ENCODE results near the gene ETHE1. TPM values are rescaled to one million over a fixed set of nuclear protein-coding genes. Genes with fewer than 3 reads are reported as not detected.

Gene ETHE1
- total and polyA plus RNA-seq, 2 of the 8 experiments (the other 6 are each of a cell fraction or from before 2014, with no cell fraction given) = 19.9 to 96.0 TPM

- Histone ChIP-seq H3K4me2 (ENCODE audit: insufficient read depth in 1 of 2, low read depth in 2 of 2, low read length in 2 of 2) (no peak overlapping the region), H3K79me1 (ENCODE audit: low read depth, low read length) (no peaks in the 10 kb centered on the region), H3K79me2 (ENCODE audit: control insufficient read depth in 1 of 2, insufficient read depth in 2 of 2, low read length in 2 of 2) (no peaks in the 10 kb centered on the region), H3K18ac (ENCODE audit: extremely low read depth, low read length) (no peak overlapping the region), H3K4me1 (replicated peaks in 1 of 4; ENCODE audit: control insufficient read depth in 3 of 4, insufficient read depth in 4 of 4, low read length in 3 of 4) (peaks cover 0 to 8% (median 2%) of the 10 kb centered on the region in 4 experiments; a peak in 4 of 7 replicates), H3K23ac (ENCODE audit: insufficient read length) (no peak overlapping the region), H2AFZ (ENCODE audit: low read length) (no peak overlapping the region), H3K4me3 (ENCODE audit: extremely low read depth in 1 of 4, insufficient read depth in 2 of 4, low read depth in 3 of 4, low read length in 4 of 4) (no peak overlapping the region), H4K5ac (ENCODE audit: insufficient read length, low read depth, low read length) (no peak overlapping the region), H3K56ac (replicated peaks; ENCODE audit: insufficient read length, low read depth, low read length) (no peak overlapping the region), H4K20me1 (replicated peaks in 1 of 2; ENCODE audit: control insufficient read depth in 1 of 2, insufficient read depth in 2 of 2, low read length in 2 of 2) (no peaks in the 10 kb centered on the region), H4K91ac (replicated peaks; ENCODE audit: insufficient read length, low read length) (no peak overlapping the region), H3K27me3 (replicated peaks in 1 of 4; ENCODE audit: control insufficient read depth in 3 of 4, extremely low read depth in 1 of 4, insufficient read depth in 3 of 4, low read length in 3 of 4) (peaks cover 0 to 17% (median 14%) of the 10 kb centered on the region in 4 experiments; a peak in 6 of 7 replicates), H3K4ac (replicated peaks; ENCODE audit: insufficient read length, low read depth, low read length) (no peak overlapping the region), H3K23me2 (ENCODE audit: low read depth, low read length) (peaks cover 5% of the 10 kb centered on the region; the same call in 1 of the 2 replicates), H2BK12ac (ENCODE audit: low read depth, low read length) (no peak overlapping the region), H2BK15ac (ENCODE audit: low read length) (no peak overlapping the region), H2BK120ac (replicated peaks; ENCODE audit: low read depth, low read length) (no peak overlapping the region), H3K9ac (replicated peaks in 1 of 4; ENCODE audit: extremely low read depth in 1 of 4, low read depth in 3 of 4, low read length in 3 of 4) (no peak overlapping the region), H4K8ac (ENCODE audit: extremely low read depth, insufficient read depth, low read length) (no peak overlapping the region), H2BK20ac (ENCODE audit: low read length) (no peak overlapping the region), H3K9me3 (ENCODE audit: insufficient read depth in 2 of 2, low read depth in 1 of 2, low read length in 1 of 2) (no peaks in the 10 kb centered on the region), H2BK5ac (ENCODE audit: low read depth, low read length) (no peak overlapping the region), H3K27ac (ENCODE audit: low read depth, low read length) (no peak overlapping the region), H2AK5ac (ENCODE audit: low read depth, low read length) (no peak overlapping the region), H3K14ac (ENCODE audit: insufficient read length) (no peak overlapping the region), H3K36me3 (ENCODE audit: control insufficient read depth in 2 of 4, insufficient read depth in 4 of 4, low read length in 3 of 4) (no peaks in the 10 kb centered on the region)
- ChIA-PET CTCF (ENCODE audit: partially characterized antibody) (no interaction called here), POLR2A (ENCODE audit: partially characterized antibody) (no interaction called here)
- no peak for FAIRE-seq
- WGBS, 2 experiments (ENCODE audit: extremely low coverage in 1 of 2, insufficient coverage in 1 of 2, insufficient read length in 1 of 2, insufficient replicate concordance in 2 of 2, low coverage in 1 of 2, low lambda C conversion rate in 2 of 2, missing lambda C conversion rate in 1 of 2) = 87% methylated on average over 1 of the region's 1 CpG; no CpG with 5 or more reads in 1 of the 2 experiments
- DNase-seq (ENCODE audit: low read depth in 1 of 2, low spot score in 2 of 2) = no peak
- no peak for TF ChIP-seq RNF2 (IDR thresholded peaks at IDR 0.05; ENCODE audit: borderline replicate concordance, low read depth, low read length, missing control alignments, poor library complexity, severe bottlenecking)
- TF ChIP-seq TAF1 (IDR thresholded peaks at IDR 0.05; ENCODE audit: low read depth, low read length) = no peak
- TF ChIP-seq POLR2AphosphoS5 (IDR thresholded peaks at IDR 0.05; ENCODE audit: low read depth, low read length) = no peak
- TF ChIP-seq PHF8 (conservative IDR thresholded peaks at IDR 0.05; ENCODE audit: low read depth, low read length) = no peak
- no peak for TF ChIP-seq CHD2 (IDR thresholded peaks at IDR 0.05; ENCODE audit: low read length)
Measured at GRCh38 chr19:43469160-43469480, 57.9 kb downstream of the ETHE1 start.

Data from H1 (cell line).